Panc1 (cell line): ENCODE results near the gene GIGYF1. TPM values are rescaled to one million over a fixed set of nuclear protein-coding genes. Genes with fewer than 3 reads are reported as not detected.

Source experiments
- total RNA-seq: library from RNA; stranded (reverse); gene quantifications from one replicate; pipeline ENCODE4 v1.2.1, GENCODE V29; 2021; ENCODE audit not compliant: unreplicated experiment

GIGYF1 gene
- total RNA-seq, 1 experiment from 2014 or later: 52.6 TPM

Other genes with a start within 250 kb of the GIGYF1 start
- gene SPACDR, start 230.0 kb downstream of the GIGYF1 start, total RNA-seq: 1.5 TPM
- gene TSC22D4, start 215.0 kb downstream of the GIGYF1 start, total RNA-seq: 82.6 TPM
- 4.0 TPM for gene NYAP1, start 210.3 kb downstream of the GIGYF1 start, total RNA-seq
- 42.5 TPM for gene AGFG2, start 155.0 kb downstream of the GIGYF1 start, total RNA-seq
- 3.0 TPM for gene SAP25, start 120.3 kb downstream of the GIGYF1 start, total RNA-seq
- 66.4 TPM for gene LRCH4, start 108.1 kb downstream of the GIGYF1 start, total RNA-seq
- 0.59 TPM for gene FBXO24, start 107.9 kb downstream of the GIGYF1 start, total RNA-seq
- 13.8 TPM for gene PCOLCE, start 91.9 kb downstream of the GIGYF1 start, total RNA-seq
- gene MOSPD3, start 81.7 kb downstream of the GIGYF1 start, total RNA-seq: 25.0 TPM
- gene TFR2, start 52.7 kb downstream of the GIGYF1 start, total RNA-seq: 9.1 TPM
- gene ACTL6B, start 37.8 kb downstream of the GIGYF1 start, total RNA-seq: not detected
- gene GNB2, start 20.5 kb downstream of the GIGYF1 start, total RNA-seq: 289 TPM
- 52.3 TPM for gene POP7, start 11.9 kb upstream of the GIGYF1 start, total RNA-seq
- not detected for gene EPO, start 26.2 kb upstream of the GIGYF1 start, total RNA-seq
- gene ZAN, start 39.3 kb upstream of the GIGYF1 start, total RNA-seq: not detected
- gene EPHB4, start 133.3 kb upstream of the GIGYF1 start, total RNA-seq: 192 TPM
- gene SLC12A9, start 158.5 kb upstream of the GIGYF1 start, total RNA-seq: 31.1 TPM
- 3.2 TPM for gene TRIP6, start 173.1 kb upstream of the GIGYF1 start, total RNA-seq
- 248 TPM for gene SRRT, start 180.9 kb upstream of the GIGYF1 start, total RNA-seq
- gene UFSP1, start 195.5 kb upstream of the GIGYF1 start, total RNA-seq: 3.3 TPM
- 10.4 TPM for gene ACHE, start 201.6 kb upstream of the GIGYF1 start, total RNA-seq